Anterior cingulate cortex (tissue), 58 donors: ENCODE measurements around the gene CDH13.

Source experiments
- DNase-seq, 58 donors: peaks; one replicate each; lab custom pipeline; 2025; lab: John Stamatoyannopoulos, UW

Gene CDH13

DNA sequence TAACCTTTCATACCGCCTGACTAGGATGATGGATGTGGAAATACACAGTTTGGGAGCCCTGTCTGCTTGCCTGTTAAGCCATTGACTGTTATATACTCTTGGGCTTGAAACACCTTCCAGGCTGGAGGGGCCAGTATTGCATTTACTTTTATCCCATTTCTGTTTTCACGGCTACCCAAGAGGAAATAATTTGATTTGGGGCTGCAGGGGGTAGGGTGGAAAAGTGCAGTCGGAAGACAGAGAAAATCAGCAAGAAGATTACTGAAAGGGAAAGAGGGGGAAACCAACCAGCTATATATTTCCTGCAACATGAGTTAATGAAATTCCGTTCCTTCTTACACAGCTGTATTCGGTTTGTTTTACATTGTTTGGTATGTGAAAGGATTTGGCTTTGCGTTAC lies 202.5 kb downstream of the CDH13 start:
- no peak for DNase-seq

DNA sequence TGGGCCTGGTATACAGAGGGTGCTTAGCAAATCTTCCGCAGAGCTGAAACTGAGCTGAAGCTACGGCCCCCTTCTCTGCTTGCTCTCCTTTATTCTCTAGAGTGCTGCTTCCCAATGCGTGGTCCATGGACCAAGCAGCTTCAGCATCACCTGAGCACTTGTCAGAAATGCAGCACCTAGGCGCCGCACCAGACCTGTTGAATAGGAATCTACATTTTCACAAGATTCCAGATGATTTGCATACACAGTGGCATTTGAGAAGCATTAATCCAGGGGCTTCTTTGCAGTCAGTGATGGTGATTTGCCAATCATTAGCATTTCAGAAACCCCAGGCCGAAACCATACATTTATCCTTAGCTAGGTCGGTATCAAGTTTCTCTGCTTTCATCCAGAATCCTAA lies 204.2 kb downstream of the CDH13 start:
- DNase-seq: no peak

DNA sequence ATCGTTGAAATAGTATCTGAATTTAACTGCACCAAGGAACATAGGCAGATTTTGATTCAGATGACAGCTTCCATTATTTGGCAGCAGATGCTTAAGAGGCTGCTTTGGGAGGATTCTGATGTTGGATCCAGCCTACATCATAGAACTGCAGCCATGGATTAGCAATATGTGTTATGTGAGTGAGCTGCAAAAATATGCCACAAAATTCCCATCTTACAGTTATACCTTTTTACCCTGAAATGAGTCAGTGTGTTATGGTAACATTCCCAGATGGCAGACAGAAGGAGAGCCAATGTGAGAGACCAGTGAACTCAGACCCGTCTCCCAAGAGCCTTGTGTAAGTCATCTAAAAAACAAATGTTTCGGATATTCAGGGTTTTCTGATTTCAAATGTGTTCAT lies 206.1 kb downstream of the CDH13 start:
- peak in 3 of 58 donors; percentile 13 to 22 (median 20) for DNase-seq

DNA sequence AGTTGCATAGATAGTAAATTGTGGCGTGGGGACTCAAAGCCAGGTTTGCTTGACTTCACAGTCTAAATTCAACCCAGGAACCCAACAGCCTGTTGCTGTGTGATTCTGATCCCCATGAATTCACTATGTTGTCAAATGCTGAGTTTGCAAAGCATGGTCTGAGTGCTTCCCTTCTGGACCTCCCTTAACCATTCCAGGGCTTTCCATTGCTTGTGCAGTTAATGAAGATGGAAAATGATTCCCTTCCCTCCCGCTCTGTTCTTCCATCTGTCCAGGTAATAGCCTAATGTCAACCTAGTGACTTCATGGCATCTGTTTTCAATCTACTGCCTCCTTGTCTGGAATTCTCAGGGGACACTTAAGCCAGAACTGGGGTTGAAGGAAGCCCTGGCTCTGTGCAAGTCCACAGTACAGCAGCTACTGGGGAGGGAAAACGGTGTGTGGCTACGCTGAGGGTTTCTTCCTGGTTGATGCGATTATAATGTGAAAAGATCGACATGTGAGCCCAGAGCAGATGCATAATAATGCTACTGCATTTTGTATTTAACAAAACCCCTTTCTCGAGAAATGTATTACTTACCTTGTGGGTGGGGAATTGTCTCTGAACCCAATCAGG lies 206.7 kb downstream of the CDH13 start:
- DNase-seq: no peak

DNA sequence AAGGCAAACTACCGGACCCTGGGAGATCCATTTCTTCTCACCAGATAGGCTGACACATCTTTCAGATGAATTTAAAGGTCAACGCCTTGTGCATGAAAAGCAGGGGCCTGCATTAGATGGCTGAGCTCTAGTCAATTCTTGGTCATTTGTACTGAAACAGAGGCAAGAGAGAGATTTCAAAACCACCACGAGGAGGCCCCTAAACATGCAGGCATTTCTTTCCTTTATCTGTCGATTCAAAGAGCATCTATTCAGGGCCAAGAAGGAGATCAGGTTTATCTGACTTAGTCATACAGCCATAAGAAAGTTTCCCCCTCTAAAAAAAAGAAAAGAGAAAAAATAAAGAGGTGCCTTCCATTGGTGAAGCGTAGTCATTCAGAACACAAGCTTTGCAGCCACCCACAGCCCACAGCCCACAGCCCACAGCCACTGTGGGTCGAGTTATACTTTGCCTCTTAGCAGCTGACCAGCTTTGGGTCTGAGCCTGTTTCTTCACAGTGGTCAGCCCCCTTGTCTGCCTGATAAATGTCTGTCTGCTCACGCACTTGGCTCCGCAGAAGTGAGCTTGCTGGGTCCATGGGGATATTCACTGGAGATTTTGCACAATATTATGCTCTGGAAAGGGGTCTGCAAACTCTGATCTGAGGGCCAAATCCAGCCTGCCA lies 207.5 kb downstream of the CDH13 start:
- DNase-seq: no peak

DNA sequence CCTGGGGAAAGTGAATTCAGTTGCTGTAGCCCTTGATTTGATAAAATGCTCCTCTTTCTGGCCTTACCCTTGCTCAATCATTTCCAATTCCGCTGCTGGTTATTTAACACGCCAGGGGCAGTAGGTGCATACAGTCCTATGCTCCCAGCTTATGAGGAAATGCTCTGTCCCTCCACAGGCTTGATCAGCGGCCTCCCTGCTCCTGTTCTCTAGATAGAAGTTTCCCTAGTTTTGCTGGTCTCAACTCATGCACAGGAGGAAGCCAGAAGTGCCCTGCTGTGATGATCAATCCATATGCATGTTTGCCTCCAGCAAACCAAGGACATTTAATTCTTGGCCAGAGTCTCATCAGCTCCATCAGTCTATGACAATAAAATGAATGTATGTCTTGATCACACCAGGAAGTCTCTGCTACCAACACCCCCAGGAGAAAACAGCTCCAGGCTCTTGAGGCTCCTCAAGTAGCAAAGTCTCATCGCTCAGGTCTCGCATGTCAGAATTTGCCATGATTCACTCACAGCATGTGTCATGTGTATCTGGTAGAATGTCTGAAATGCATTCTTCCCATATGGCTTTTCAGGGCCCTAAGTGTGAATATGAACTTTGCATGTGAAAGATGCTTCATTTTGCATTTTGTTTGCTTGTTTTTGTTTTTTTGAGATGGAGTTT lies 208.9 kb downstream of the CDH13 start:
- DNase-seq: no peak

DNA sequence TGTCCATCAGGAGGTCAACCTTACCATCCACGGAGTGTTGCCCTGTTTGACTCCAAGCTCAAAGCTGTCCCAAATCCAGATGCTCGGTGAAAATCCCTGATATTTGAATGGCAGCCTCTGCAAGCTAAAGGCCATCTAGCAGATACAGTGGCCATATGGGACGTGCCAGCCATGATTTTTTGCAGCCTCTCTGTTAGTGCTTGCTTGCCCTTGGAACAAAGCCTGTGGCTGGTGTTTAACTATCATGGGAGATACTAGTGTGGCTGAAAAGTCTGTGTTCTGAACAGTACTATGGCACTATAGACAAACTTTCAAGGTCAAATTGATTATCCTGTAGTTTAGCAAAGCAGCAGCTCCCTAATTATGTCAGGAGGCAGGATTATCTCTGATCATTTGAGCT lies 214.3 kb downstream of the CDH13 start:
- no peak for DNase-seq

DNA sequence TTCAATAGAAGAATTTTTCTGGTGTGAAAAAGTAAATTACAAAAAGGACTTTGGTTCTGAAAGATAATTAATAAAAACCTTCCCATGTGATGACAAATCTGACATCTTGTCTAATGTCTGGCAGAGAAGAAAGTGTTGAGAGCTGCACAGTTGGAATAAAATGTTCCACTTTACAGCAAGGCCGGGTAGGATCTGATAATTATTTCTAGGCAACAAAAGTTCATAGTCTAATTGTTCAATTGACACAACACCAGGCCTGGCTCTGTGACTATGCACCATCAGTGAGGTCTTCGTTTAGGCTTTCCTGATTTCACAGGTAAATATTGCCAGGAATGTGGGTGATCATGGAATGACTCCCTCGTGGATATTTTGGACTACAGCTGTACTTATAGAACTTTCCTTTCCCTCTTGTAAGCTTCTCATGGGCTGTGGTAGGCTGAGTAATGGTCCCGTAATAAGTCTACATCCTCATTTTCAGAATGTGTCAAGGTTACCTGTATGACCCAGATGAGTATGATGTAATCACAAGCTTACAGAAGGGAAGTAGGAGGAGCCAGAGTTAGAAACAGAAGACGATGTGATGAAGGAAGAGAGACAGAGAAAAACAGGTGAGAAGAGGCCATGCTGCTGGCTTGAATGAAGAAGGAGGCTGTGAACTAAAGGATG lies 217.0 kb downstream of the CDH13 start:
- DNase-seq: no peak

DNA sequence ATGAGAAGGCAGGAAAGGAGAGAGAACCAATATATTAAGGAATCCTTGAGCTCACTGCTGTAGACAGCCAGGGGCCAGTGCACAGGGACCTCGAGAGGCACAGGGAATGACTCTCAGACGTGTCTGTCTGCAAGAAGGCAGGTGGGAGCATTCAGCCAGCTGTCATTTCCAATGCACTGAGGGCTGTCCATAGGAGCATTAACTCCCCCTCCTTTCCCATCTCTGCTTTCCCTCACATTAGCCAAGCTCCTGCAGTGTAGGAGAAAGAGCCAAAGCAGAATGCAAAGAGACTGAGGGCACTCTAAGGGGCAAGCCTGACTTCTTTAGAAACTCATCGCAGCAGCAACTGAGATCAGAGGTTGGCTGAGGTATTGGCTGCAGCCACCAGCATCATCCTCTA lies 218.3 kb downstream of the CDH13 start:
- no peak for DNase-seq

DNA sequence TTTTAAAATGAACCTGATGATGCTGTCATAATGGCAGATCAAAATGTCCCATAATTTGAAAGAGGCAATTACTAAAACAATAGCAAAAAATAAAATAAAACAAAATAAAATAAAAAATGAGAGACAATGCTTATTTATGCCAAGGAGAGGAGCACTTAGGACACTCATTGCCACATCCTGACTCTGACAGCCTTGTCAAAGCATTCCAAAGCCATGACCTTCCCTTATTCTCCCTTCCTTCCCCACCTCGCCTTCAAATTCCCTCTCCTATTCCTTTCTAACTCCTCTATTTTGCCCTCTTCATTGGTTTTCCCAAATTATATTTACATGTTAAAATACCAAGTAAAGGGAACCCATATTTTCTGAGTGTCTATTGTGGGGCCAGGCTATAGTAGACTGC lies 220.0 kb downstream of the CDH13 start:
- DNase-seq: no peak

DNA sequence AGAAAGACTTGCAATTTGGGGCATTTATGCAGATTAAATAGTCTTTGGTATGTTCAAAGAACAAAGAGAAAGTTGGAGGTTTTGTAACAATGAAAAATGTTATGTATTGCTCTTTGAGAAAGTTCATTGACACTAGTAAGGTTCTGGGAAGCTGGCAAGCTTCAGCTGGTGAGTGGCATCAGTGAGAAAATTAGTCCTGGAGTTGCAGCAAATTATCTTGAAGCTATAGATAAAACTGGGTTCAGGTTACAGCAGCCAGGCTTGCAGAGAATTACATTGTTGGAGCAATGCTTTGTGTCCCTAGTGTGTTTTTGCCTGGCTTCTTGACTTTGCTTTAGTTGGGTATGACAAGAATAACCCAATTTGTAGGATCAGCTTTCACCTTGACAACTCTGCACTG lies 221.2 kb downstream of the CDH13 start:
- no peak for DNase-seq

DNA sequence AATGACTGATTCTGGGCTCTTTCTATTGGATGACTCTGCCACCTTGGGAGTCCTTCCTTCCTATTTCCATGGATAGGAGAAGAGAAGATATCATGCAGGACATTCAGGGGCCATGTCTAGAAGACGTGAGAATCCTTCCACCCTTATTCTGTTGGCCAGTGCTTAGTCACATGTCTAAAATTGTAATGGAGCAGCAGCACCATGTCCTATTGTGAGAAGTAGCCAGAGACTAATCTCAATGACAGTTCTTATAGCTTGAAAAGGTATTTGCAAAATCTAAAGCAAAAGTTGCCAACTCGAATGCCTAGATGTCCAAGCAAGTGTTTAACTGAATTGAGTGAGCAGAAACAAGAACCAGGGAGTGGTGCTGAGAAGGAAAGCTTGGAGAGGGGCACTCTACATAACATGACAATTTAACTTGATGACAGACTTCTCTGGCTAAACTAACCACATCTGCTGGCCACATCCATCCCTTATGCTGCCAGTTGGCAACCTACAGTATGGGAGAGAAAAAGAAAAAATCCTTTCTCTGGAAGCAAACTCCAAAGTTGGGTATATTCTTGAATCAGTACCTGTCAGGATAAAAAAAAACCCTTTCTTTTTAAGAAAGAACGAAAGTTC lies 225.7 kb downstream of the CDH13 start:
- no peak for DNase-seq

DNA sequence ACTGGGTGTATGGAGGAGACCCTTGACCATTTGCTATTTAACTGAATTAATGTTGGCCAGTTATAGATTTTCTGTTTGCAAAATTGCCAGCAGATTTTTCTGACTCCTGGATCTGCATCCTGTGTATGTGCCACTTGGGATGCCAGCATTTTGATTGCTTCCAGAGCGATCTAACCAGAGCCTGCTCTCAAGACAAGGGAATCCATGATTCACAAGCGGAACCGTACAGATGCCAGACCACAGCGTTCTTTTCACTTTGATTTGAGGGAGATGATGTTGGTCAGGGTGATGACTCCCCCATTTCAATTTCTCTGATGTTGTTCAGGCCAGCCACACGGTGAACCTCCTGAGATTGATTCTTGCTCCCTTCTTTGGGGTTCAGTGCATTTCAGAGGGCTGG lies 228.7 kb downstream of the CDH13 start:
- no peak for DNase-seq

DNA sequence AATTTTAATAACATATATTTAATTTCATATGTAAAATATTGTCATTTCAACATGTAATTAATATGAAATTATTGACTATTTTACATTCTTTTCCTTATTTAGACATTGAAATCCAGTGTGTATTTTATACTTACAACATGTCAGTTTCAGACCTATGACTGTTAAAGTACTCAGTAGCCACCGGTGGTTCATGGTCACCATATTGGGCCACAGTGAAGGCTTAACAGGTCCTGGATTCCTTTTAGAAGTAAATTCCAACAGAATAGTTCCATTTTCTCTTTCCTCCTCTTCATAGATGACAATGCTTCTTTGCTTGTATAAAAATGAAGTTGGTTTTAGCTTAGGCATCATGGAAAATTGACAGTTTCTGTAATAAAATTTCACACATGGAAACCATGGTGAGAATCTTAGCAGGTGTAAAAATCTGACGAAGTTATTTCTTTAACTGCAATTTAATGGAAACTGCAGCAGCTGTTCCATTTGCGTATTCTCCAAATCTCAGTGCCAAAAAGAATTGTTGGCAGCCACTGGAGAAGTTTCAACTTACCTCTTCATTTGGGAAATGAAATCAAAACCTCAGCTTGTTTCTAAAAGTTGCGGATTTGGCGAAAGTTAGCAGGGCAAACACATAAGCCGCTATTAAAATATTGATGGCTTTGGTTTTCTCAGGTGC lies 231.1 kb downstream of the CDH13 start:
- peak in 1 of 58 donors; percentile 0 for DNase-seq

DNA sequence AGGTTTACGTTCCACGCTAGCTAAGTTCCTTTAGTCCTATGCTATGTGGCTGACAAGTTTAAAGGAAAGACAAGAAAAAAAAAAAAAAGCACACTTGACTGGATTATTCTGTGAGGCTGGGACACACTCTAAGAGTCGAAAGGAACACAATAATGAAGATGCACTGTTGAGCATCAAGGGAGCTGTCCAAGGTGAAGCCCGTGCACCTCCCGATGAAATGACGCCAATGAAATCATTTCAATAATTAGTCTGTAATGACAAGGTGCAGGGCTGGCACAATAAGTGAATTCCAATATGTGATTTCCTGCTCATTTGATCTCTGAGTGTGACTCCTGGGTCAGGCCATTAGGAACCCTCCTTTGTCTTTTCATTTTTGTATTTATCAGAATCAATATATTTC lies 232.9 kb downstream of the CDH13 start:
- no peak for DNase-seq

DNA sequence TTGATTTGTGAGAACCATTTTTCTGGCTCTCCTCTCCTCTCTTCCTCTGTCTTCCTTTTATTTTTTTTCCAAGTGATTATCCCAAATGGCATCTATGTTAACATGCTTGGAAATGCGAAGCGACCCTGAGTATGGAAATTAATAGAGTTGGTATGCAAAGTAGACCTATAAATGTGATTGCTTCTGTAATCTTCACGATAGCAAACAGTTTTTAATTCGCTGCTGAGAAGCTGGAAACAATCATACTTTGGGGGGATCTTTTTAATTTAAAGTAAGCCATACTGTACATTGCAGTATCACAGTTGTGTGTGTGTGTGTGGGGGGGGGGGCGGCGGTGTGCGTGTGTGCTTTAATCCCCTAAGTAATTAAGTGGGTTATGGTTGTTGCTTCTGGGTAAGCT lies 233.3 kb downstream of the CDH13 start:
- DNase-seq: no peak

DNA sequence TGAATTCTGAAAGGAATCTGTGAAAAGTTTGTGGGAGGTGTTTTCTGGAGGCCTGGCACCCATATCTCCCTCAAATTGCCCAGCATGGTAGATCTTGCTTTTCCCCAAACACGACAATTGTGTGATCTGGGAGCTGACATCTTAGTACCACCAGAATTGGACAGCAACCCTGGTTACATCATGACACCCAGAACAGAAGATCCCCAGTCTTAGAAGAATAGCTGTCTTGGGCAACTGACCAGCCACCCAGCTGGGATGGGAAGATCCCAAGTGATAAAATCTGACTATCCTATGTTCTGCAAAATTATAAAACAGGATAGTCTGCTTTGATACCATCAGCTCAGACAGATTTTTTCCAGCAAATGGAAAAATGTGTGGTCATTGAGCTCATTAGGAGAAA lies 235.3 kb downstream of the CDH13 start:
- peak in 3 of 58 donors; percentile 1 to 5 (median 1) for DNase-seq

DNA sequence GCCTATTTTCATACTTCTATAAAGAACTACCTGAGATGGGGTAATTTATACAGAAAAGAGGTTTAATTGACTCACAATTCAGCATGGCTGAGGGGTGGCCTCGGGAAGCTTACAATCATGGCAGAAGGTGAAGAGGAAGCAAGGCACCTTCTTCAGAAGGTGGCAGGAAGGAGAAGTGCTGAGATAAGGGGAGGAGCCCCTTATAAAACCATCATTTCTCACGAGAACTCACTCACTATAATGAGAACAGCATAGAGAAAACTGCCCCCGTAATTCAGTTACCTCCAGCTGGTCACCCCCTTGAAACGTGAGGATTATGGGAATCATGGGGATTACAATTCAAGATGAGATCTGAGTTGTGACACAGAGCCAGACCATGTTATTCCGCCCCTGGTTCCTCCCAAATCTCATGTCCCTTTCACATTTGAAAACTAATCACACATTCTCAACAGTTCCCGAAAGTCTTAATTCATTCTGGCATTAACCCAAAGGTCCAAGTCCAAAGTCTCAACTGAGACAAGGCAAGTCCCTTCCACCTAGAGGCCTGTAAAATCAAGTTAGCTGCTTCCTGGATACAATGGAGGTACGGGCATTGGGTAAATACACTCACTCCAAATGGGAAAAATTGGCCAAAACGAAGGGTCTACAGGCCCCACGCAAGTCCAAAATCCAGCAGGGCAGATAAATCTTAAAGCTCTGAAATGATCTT lies 237.7 kb downstream of the CDH13 start:
- no peak for DNase-seq

DNA sequence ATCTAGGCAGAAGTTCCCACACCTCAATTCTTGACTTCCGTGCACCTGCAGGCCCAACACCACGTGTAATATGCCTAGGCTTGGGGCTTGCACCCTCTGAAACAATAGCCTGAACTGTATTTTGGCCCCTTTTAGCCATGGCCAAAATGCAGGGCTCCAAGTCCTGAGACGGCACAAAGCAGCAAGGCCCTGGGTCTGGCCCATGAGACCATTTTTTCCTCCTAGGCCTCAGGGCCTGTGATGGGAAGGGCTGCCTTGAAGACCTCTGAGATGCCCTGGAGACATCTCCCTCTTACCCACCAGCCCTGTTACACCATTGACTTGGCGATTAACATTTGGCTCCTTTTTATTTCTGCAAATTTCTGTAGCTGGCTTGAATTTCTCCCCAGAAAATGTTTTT lies 238.6 kb downstream of the CDH13 start:
- DNase-seq: no peak

DNA sequence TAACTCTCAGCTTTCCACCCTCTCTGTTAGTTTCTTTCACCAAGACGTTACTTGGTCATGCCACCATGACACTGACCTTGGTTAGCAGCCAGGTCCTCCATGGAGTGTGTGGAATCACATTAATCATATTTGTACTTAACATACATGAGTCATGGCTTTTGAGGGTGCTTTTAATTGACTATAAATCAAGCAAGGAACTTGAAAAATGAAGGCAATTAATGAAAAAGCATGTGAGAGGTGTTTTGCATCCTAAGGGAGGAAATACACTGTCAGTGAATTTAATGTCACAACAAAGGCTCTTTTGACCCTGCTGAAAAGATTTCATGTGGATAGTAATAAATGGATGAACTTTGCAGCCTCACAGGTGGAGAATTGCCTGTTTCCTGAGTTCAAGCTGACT lies 240.7 kb downstream of the CDH13 start:
- no peak for DNase-seq
